ENCODE measurements around the gene RASSF6.
"Not testable (repeated sequence)": the region's sequence is repeated elsewhere in the genome, so short reads cannot be mapped to it uniquely, and the experiment has no call there.

Gene RASSF6

GRCh38 chr4:73585345-73585744 is 34.9 kb downstream of the RASSF6 start:
- DNase-seq (ENCODE audit: insufficient read length, low spot score) (no peak), FAIRE-seq (no peak)

- FAIRE-seq (no peak), DNase-seq (ENCODE audit: insufficient read length, low spot score) (no peak)
Measured at GRCh38 chr4:73583666-73584065, 36.6 kb downstream of the RASSF6 start.

GRCh38 chr4:73577371-73577770 is 42.9 kb downstream of the RASSF6 start:
- DNase-seq (ENCODE audit: insufficient read length, low spot score): no peak

GRCh38 chr4:73576381-73576780 is 43.9 kb downstream of the RASSF6 start:
- peak; percentile 44 for FAIRE-seq
- DNase-seq (ENCODE audit: insufficient read length, low spot score): no peak

More at GRCh38 chr4:73577371-73577770, 42.9 kb downstream of the RASSF6 start:
- no peak for FAIRE-seq

GRCh38 chr4:73575660-73576059 is 44.6 kb downstream of the RASSF6 start:
- DNase-seq (ENCODE audit: insufficient read length, low spot score): no peak
- peak; percentile 77 for FAIRE-seq

- DNase-seq (ENCODE audit: insufficient read length, low spot score) (peak; percentile 12), FAIRE-seq (peak; percentile 96)
Measured at GRCh38 chr4:73573794-73574528, 46.3 kb downstream of the RASSF6 start.

GRCh38 chr4:73550865-73551264 is 69.4 kb downstream of the RASSF6 start:
- not testable (repeated sequence) for FAIRE-seq

GRCh38 chr4:73544620-73545019 is 75.6 kb downstream of the RASSF6 start:
- no peak for FAIRE-seq
- no peak for DNase-seq (ENCODE audit: insufficient read length, low spot score)

More at GRCh38 chr4:73550865-73551264, 69.4 kb downstream of the RASSF6 start:
- DNase-seq (ENCODE audit: insufficient read length, low spot score): not testable (repeated sequence)

- FAIRE-seq (no peak), DNase-seq (ENCODE audit: insufficient read length, low spot score) (no peak)
Measured at GRCh38 chr4:73541251-73541650, 79.0 kb downstream of the RASSF6 start.

- DNase-seq (ENCODE audit: insufficient read length, low spot score) (no peak), FAIRE-seq (no peak)
Measured at GRCh38 chr4:73540826-73541225, 79.4 kb downstream of the RASSF6 start.

GRCh38 chr4:73539386-73539785 is 80.8 kb downstream of the RASSF6 start:
- DNase-seq (ENCODE audit: insufficient read length, low spot score) (no peak), FAIRE-seq (no peak)

- DNase-seq (ENCODE audit: insufficient read length, low spot score) (no peak), FAIRE-seq (peak; percentile 8)
Measured at GRCh38 chr4:73538162-73538561, 82.1 kb downstream of the RASSF6 start.

GRCh38 chr4:73533515-73534422 is 86.5 kb downstream of the RASSF6 start:
- FAIRE-seq: no peak
- DNase-seq (ENCODE audit: insufficient read length, low spot score): no peak

GRCh38 chr4:73528171-73528570 is 92.1 kb downstream of the RASSF6 start:
- no peak for FAIRE-seq
- DNase-seq (ENCODE audit: insufficient read length, low spot score): no peak

GRCh38 chr4:73527196-73527595 is 93.0 kb downstream of the RASSF6 start:
- FAIRE-seq (no peak), DNase-seq (ENCODE audit: insufficient read length, low spot score) (no peak)

GRCh38 chr4:73525611-73526010 is 94.6 kb downstream of the RASSF6 start:
- FAIRE-seq: no peak
- no peak for DNase-seq (ENCODE audit: insufficient read length, low spot score)

- DNase-seq (ENCODE audit: insufficient read length, low spot score) (no peak), FAIRE-seq (no peak)
Measured at GRCh38 chr4:73523126-73523525, 97.1 kb downstream of the RASSF6 start.

Measured in GM19239 (cell line).